ENCODE measurements around the gene CLNK. TPM values are rescaled to one million over a fixed set of nuclear protein-coding genes. Genes with fewer than 3 reads are reported as not detected.

Gene CLNK
- total RNA-seq, 1 experiment from 2014 or later = not detected

DNA sequence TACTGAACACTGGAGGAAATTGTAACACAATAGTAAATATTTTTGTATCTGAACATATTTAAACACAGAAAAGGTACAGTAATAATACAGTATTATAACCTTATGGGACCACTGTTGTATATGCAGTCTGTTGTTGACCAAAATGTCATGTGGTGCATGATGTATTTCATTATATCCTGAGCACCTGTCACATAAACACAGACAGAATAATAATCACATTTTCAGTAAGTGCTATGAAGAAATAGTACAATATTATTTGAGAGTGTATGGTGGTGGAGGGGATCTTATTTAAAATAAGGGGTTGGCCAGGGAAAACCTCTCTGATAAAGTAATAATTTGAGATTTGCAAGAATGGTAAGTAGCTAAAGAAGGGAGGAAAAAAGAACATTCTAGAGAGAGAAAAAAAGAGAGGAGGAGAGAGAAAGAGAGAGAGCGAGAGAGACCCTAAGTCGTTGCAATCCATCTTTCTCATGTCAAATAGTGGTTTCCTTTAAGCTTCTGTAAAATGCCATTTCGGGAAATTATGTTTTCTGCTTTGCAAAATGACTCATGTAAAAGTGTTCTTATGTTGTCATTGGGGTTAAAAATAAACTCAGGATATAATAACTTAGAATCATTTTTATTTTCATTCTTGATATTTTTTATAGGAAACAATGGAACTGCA is 19.3 kb upstream of the CLNK start:
- no peak overlapping the region for H2AFZ ChIP-seq (ENCODE audit: low read depth, low read length, poor library complexity, severe bottlenecking)
- H4K20me1 ChIP-seq (ENCODE audit: insufficient read depth) = no peaks in the 10 kb centered on the region
- intact Hi-C loops (cut with micrococcal nuclease) = no loop called here
- H3K9ac ChIP-seq (ENCODE audit: low read length) = no peak overlapping the region
- H3K4me2 ChIP-seq (ENCODE audit: low read length) = no peak overlapping the region
- ChIA-PET RAD21 (ENCODE audit: low non-redundant PET in 1 of 2, low total read pairs in 2 of 2, uncharacterized antibody in 2 of 2, unreplicated experiment in 2 of 2) (no interaction called here), CTCF (no interaction called here), POLR2A (no interaction called here)
- no peaks in the 10 kb centered on the region for H3K9me3 ChIP-seq (ENCODE audit: control insufficient read depth in 1 of 2, insufficient read depth in 1 of 2, low read depth in 1 of 2, low read length in 2 of 2)
- BruUV-seq (replicated peaks) = no TSS peak
- no peak overlapping the region for H3K4me3 ChIP-seq (replicated peaks in 1 of 2; ENCODE audit: low read depth in 1 of 2, low read length in 2 of 2)
- H3K9me2 ChIP-seq (ENCODE audit: insufficient read depth) = no peaks in the 10 kb centered on the region
- H3K36me3 ChIP-seq (ENCODE audit: control insufficient read depth in 1 of 2, insufficient read depth in 2 of 2, low read length in 2 of 2) = no peaks in the 10 kb centered on the region
- no peaks in the 10 kb centered on the region for H3K79me2 ChIP-seq (ENCODE audit: insufficient read depth, low read length)
- no peaks in the 10 kb centered on the region for H3K27me3 ChIP-seq (ENCODE audit: insufficient read depth, low read length)
- DNase-seq (ENCODE audit: low read depth, low spot score) (no peak), ATAC-seq (no peak)
- H3K4me1 ChIP-seq (ENCODE audit: control insufficient read depth in 1 of 2, insufficient read depth in 2 of 2, low read length in 2 of 2) = peaks cover 3 to 6% of the 10 kb centered on the region in 2 experiments; a peak in 1 of 4 replicates
- no peak overlapping the region for H3K27ac ChIP-seq (ENCODE audit: low read depth, low read length)
- no peak for TF ChIP-seq SRF (IDR thresholded peaks at IDR 0.05; ENCODE audit: low read depth)
- no peak for TF ChIP-seq ZFX (IDR thresholded peaks at IDR 0.05)
- TF ChIP-seq EGR1 (IDR thresholded peaks at IDR 0.05; ENCODE audit: low read depth) = no peak
- no peak for TF ChIP-seq SP1 (IDR thresholded peaks at IDR 0.05; ENCODE audit: low read depth)
- no peak for TF ChIP-seq CBX3 (IDR thresholded peaks at IDR 0.05; ENCODE audit: low read depth)
- no peak for TF ChIP-seq POLR2AphosphoS5 (IDR thresholded peaks at IDR 0.05; ENCODE audit: low read depth, low read length)
- no peak for TF ChIP-seq FOSL1 (IDR thresholded peaks at IDR 0.05; ENCODE audit: low read depth)
- TF ChIP-seq SIN3A (IDR thresholded peaks at IDR 0.05; ENCODE audit: low read depth) = no peak
- TF ChIP-seq, protein P1, sequence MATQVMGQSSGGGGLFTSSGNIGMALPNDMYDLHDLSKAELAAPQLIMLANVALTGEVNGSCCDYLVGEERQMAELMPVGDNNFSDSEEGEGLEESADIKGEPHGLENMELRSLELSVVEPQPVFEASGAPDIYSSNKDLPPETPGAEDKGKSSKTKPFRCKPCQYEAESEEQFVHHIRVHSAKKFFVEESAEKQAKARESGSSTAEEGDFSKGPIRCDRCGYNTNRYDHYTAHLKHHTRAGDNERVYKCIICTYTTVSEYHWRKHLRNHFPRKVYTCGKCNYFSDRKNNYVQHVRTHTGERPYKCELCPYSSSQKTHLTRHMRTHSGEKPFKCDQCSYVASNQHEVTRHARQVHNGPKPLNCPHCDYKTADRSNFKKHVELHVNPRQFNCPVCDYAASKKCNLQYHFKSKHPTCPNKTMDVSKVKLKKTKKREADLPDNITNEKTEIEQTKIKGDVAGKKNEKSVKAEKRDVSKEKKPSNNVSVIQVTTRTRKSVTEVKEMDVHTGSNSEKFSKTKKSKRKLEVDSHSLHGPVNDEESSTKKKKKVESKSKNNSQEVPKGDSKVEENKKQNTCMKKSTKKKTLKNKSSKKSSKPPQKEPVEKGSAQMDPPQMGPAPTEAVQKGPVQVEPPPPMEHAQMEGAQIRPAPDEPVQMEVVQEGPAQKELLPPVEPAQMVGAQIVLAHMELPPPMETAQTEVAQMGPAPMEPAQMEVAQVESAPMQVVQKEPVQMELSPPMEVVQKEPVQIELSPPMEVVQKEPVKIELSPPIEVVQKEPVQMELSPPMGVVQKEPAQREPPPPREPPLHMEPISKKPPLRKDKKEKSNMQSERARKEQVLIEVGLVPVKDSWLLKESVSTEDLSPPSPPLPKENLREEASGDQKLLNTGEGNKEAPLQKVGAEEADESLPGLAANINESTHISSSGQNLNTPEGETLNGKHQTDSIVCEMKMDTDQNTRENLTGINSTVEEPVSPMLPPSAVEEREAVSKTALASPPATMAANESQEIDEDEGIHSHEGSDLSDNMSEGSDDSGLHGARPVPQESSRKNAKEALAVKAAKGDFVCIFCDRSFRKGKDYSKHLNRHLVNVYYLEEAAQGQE (IDR thresholded peaks at IDR 0.05; ENCODE audit: low read depth) = no peak

Measured in HCT116 (cell line).